A549 (cell line): ENCODE data around the gene GBGT1.

Experiments
- CHD2 ChIP-seq: fragments of 150-350 bp; IDR thresholded peaks from 2 replicates; pipeline ENCODE4 v1.6.1; 2014; ENCODE audit warnings: low read length; ENCODE audit not compliant: partially characterized antibody
- EP300 ChIP-seq, 2 experiments: fragments of >200 bp; sonication (Bioruptor Twin); formaldehyde crosslinking; IDR thresholded peaks; 2 replicates in 1 of 2; 3 replicates in 1 of 2; pipeline ENCODE4 v1.6.1; 2016 to 2017
- JUNB ChIP-seq: fragments of >200 bp; sonication (Bioruptor Twin); formaldehyde crosslinking; IDR thresholded peaks from 2 replicates; pipeline ENCODE4 v1.6.1; 2016
- MAFK ChIP-seq: fragments of 450-650 bp; IDR thresholded peaks from 2 replicates; pipeline ENCODE4 v1.6.1; 2014; ENCODE audit not compliant: partially characterized antibody
- POLR2A ChIP-seq: IDR thresholded peaks from 2 replicates; pipeline ENCODE4 v1.6.1; 2012; ENCODE audit warnings: mild to moderate bottlenecking, low read length
- RNF2 ChIP-seq: fragments of 200-600 bp; sonication (generic); IDR thresholded peaks from 2 replicates; pipeline ENCODE4 v1.6.1; 2016; ENCODE audit warnings: low read depth, mild to moderate bottlenecking, antibody characterized with exemption, moderate library complexity, borderline replicate concordance
- SMC3 ChIP-seq: fragments of >200 bp; sonication (Bioruptor Twin); formaldehyde crosslinking; IDR thresholded peaks from 3 replicates; pipeline ENCODE4 v1.6.1; 2018; ENCODE audit warnings: inconsistent platforms
- TF ChIP-seq, protein P1 (sequence below): fragments of 450-650 bp; IDR thresholded peaks from 2 replicates; pipeline ENCODE4 v1.6.1; 2014; ENCODE audit warnings: antibody characterized with exemption
- TF ChIP-seq, protein P2 (sequence below): fragments of >200 bp; sonication (Bioruptor Twin); formaldehyde crosslinking; IDR thresholded peaks from 3 replicates; pipeline ENCODE4 v1.5.1; 2016
- TF ChIP-seq, protein P3 (sequence below): fragments of 200-600 bp; sonication (generic); IDR thresholded peaks from 2 replicates; pipeline ENCODE4 v1.6.1; 2016; ENCODE audit warnings: antibody characterized with exemption, mild to moderate bottlenecking, moderate library complexity

- TF ChIP-seq, protein P1, sequence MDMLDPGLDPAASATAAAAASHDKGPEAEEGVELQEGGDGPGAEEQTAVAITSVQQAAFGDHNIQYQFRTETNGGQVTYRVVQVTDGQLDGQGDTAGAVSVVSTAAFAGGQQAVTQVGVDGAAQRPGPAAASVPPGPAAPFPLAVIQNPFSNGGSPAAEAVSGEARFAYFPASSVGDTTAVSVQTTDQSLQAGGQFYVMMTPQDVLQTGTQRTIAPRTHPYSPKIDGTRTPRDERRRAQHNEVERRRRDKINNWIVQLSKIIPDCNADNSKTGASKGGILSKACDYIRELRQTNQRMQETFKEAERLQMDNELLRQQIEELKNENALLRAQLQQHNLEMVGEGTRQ: no peak
- TF ChIP-seq, protein P2, sequence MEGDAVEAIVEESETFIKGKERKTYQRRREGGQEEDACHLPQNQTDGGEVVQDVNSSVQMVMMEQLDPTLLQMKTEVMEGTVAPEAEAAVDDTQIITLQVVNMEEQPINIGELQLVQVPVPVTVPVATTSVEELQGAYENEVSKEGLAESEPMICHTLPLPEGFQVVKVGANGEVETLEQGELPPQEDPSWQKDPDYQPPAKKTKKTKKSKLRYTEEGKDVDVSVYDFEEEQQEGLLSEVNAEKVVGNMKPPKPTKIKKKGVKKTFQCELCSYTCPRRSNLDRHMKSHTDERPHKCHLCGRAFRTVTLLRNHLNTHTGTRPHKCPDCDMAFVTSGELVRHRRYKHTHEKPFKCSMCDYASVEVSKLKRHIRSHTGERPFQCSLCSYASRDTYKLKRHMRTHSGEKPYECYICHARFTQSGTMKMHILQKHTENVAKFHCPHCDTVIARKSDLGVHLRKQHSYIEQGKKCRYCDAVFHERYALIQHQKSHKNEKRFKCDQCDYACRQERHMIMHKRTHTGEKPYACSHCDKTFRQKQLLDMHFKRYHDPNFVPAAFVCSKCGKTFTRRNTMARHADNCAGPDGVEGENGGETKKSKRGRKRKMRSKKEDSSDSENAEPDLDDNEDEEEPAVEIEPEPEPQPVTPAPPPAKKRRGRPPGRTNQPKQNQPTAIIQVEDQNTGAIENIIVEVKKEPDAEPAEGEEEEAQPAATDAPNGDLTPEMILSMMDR: no peak
- TF ChIP-seq POLR2A (no peak), EP300 (IDR thresholded peaks at IDR 0.05) (no peak), RNF2 (no peak), MAFK (no peak), CHD2 (no peak), SMC3 (no peak), JUNB (no peak)
- TF ChIP-seq, protein P3, sequence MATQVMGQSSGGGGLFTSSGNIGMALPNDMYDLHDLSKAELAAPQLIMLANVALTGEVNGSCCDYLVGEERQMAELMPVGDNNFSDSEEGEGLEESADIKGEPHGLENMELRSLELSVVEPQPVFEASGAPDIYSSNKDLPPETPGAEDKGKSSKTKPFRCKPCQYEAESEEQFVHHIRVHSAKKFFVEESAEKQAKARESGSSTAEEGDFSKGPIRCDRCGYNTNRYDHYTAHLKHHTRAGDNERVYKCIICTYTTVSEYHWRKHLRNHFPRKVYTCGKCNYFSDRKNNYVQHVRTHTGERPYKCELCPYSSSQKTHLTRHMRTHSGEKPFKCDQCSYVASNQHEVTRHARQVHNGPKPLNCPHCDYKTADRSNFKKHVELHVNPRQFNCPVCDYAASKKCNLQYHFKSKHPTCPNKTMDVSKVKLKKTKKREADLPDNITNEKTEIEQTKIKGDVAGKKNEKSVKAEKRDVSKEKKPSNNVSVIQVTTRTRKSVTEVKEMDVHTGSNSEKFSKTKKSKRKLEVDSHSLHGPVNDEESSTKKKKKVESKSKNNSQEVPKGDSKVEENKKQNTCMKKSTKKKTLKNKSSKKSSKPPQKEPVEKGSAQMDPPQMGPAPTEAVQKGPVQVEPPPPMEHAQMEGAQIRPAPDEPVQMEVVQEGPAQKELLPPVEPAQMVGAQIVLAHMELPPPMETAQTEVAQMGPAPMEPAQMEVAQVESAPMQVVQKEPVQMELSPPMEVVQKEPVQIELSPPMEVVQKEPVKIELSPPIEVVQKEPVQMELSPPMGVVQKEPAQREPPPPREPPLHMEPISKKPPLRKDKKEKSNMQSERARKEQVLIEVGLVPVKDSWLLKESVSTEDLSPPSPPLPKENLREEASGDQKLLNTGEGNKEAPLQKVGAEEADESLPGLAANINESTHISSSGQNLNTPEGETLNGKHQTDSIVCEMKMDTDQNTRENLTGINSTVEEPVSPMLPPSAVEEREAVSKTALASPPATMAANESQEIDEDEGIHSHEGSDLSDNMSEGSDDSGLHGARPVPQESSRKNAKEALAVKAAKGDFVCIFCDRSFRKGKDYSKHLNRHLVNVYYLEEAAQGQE: no peak
Observed at GRCh38 chr9:133130685-133131244, 32.9 kb downstream of the GBGT1 start.
